ENCODE measurements around the gene STRIT1. TPM values are rescaled to one million over a fixed set of nuclear protein-coding genes. Genes with fewer than 3 reads are reported as not detected.
A peak's percentile ranks its signal among the peaks of the same experiment; 100 is the strongest.

Gene STRIT1
- total RNA-seq, 1 donor from 2014 or later: not detected

DNA sequence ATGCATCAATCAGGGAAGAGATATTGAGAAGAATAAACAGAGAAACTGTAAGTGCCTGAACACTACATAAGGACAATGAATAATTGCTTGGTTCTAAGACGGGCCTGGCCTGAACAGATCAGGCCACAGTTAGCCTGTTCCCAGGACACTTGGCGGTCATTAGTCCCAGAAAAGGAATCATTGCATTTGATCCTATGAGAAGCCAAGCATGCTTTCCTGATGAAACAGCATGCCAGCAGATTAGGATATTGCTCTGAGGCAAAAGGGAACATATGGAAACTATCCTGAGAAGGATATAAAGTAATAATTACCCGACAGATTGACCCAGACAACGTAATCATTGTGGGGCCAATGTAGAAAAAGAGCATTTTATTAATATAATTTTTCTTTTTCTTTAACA is 51.9 kb downstream of the STRIT1 start:
- Histone ChIP-seq H2AFZ (ENCODE audit: low read depth, low read length) (no peak overlapping the region), H3K27me3 (ENCODE audit: insufficient read depth, low read length) (no peaks in the 10 kb centered on the region), H3K27ac (ENCODE audit: low read depth, low read length) (no peak overlapping the region), H3K4me2 (ENCODE audit: low read length) (no peak overlapping the region), H3K4me1 (ENCODE audit: insufficient read depth, low read length) (no peaks in the 10 kb centered on the region), H3K4me3 (ENCODE audit: insufficient read depth, low read depth, low read length) (no peak overlapping the region), H3K36me3 (ENCODE audit: insufficient read depth, low read length) (no peaks in the 10 kb centered on the region), H4K20me1 (ENCODE audit: insufficient read depth, low read length) (no peaks in the 10 kb centered on the region), H3K9ac (ENCODE audit: low read length) (no peak overlapping the region), H3K9me3 (ENCODE audit: insufficient read depth, low read depth, low read length) (no peaks in the 10 kb centered on the region), H3K79me2 (ENCODE audit: insufficient read depth, low read length) (no peaks in the 10 kb centered on the region)
- peak; percentile 10 for DNase-seq (ENCODE audit: low read depth)
- TF ChIP-seq, protein P1, sequence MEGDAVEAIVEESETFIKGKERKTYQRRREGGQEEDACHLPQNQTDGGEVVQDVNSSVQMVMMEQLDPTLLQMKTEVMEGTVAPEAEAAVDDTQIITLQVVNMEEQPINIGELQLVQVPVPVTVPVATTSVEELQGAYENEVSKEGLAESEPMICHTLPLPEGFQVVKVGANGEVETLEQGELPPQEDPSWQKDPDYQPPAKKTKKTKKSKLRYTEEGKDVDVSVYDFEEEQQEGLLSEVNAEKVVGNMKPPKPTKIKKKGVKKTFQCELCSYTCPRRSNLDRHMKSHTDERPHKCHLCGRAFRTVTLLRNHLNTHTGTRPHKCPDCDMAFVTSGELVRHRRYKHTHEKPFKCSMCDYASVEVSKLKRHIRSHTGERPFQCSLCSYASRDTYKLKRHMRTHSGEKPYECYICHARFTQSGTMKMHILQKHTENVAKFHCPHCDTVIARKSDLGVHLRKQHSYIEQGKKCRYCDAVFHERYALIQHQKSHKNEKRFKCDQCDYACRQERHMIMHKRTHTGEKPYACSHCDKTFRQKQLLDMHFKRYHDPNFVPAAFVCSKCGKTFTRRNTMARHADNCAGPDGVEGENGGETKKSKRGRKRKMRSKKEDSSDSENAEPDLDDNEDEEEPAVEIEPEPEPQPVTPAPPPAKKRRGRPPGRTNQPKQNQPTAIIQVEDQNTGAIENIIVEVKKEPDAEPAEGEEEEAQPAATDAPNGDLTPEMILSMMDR (IDR thresholded peaks at IDR 0.05; ENCODE audit: insufficient read depth, low read depth, low read length): no peak
- TF ChIP-seq EZH2 (IDR thresholded peaks at IDR 0.05; ENCODE audit: insufficient read depth, low read length): no peak
- Mint-ChIP-seq H3K27ac (ENCODE audit: unreplicated experiment) (peak overlapping the region; percentile 29), H3K36me3 (ENCODE audit: low read depth, unreplicated experiment) (peaks cover 1% of the 10 kb centered on the region), H3K27me3 (ENCODE audit: low read depth, unreplicated experiment) (no peaks in the 10 kb centered on the region), H3K4me3 (ENCODE audit: unreplicated experiment) (no peak overlapping the region), H3K9me3 (ENCODE audit: unreplicated experiment) (peaks cover 2% of the 10 kb centered on the region), H3K4me1 (ENCODE audit: low read depth, unreplicated experiment) (peaks cover 12% of the 10 kb centered on the region)
- no peak for FAIRE-seq

Other genes starting within 250 kb of the STRIT1 start
- gene MME, start 213.4 kb downstream of the STRIT1 start, total RNA-seq: 54.3 and 55.5 TPM in 2 replicates

All from astrocyte (in vitro differentiated cells and primary cell).